ENCODE results near the gene XCR1.
A peak's percentile ranks its signal among the peaks of the same experiment; 100 is the strongest.
"Not testable (repeated sequence)": the region's sequence is repeated elsewhere in the genome, so short reads cannot be mapped to it uniquely, and the experiment has no call there.

Gene XCR1

DNA sequence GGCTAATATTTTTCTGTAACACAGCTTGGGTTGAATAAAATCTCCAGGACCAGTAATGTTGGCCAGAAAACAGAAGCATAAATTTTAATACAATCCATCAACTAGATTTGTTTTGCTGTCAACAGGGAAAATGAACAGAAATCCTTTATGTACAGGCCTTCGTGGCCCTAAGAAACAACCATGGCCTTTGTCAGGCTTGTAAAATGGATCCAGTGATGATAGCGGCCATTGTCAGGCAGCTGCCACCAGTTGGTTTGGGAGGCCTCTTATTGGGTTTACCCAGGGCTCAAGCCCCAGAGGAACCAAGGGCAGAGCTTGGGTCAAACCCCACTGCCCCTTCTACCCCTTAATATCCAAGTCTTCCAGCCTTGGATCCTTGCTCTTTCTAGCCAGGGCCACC is 26.1 kb downstream of the XCR1 start:
- TF ChIP-seq ZNF274 (IDR thresholded peaks at IDR 0.05; ENCODE audit: low read depth, low read length): no peak
- H3K4me3 ChIP-seq (ENCODE audit: low read length): no peak overlapping the region

DNA sequence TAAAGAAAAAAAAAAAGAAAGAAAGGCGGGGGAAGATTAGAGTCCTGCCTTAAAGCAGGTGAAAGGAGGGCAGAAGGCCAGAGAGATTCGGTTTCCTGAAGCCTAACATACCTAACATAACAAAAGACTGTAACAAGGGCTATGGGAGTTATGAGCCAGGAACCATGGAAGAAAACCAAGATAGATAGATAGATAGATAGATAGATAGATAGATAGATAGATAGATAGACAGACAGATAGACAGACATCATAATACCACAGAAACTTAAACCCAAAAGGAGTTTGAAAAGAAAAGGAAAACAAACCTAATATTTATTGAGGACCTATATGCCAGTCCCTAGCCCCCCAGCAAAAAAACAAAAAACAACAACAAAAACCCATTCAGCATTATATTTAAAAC is 29.3 kb downstream of the XCR1 start:
- H3K4me3 ChIP-seq (ENCODE audit: low read length): no peak overlapping the region
- no peak for TF ChIP-seq ZNF274 (IDR thresholded peaks at IDR 0.05; ENCODE audit: low read depth, low read length)

DNA sequence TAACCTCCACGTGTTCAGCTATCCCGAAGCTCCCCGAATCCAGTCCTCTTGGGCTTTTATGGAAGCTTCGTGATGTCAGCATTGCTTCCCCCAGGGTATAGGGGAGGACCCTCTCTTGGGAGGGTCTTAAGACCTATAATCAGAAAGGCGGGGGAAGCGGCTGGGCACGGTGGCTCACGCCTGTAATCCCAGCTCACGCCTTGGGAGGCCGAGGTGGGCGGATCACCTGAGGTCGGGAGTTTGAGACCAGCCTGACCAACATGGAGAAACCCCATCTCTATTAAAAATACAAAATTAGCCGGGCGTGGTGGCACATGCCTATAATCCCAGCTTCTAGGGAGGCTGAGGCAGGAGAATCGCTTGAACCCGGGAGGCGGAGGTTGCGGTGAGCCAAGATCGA is 29.8 kb downstream of the XCR1 start:
- H3K4me3 ChIP-seq (ENCODE audit: low read length): not testable (repeated sequence)

DNA sequence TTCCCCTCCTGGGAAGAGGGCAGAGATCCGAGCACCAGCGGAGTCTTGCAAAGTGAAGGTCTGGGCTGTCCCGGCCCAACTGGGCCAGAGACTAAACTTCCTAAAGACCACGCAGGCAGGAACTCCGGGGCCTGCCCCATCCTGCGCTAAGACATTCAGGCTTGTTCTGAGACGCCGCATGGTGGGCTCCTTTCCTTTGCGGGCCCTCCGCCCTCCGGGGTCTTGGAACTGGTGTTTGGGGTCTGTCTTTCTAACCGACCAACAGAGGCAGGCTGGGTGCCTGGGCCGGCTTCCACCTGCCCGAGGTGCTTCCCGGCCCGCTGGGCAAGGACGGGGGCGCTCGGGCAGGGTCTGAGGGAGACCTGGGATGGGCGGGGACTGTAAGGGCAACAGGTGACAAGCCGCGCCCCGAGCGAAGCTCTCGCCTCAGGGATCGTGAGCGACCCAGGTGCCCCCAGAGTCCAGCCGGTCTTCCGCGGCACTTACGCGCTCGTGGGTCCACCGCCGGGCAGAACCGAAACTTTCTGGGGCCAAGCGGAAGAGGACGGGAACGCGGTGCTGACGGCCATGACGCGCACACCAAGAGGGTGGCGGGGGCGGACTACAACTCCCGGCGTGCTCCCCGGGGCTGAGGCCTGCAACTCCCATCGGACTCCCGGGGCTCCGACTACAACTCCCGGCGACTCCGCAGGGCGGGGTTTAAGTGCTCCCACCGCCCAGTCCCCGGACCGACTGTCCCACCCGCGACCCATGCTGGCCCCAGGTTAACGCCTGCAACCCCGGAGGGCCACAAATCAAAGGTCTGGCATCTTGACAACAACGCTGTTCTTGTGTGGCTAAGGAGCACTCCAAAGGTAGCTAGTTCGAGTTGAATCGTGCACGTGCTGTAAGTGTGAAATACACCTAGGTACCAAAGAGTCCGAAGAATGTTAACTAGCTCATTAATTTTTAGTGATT is 31.8 kb downstream of the XCR1 start, which contains the start of gene FYCO1:
Gene FYCO1, minus strand, starts transcription at position 589 of the 957 bp plus-strand sequence. CDS start 10,914 bp downstream, outside the sequence.
- TF ChIP-seq ZNF274 (IDR thresholded peaks at IDR 0.05; ENCODE audit: low read depth, low read length): no peak
- H3K4me3 ChIP-seq (ENCODE audit: low read length): peak within 1 kb of the TSS; percentile 64

DNA sequence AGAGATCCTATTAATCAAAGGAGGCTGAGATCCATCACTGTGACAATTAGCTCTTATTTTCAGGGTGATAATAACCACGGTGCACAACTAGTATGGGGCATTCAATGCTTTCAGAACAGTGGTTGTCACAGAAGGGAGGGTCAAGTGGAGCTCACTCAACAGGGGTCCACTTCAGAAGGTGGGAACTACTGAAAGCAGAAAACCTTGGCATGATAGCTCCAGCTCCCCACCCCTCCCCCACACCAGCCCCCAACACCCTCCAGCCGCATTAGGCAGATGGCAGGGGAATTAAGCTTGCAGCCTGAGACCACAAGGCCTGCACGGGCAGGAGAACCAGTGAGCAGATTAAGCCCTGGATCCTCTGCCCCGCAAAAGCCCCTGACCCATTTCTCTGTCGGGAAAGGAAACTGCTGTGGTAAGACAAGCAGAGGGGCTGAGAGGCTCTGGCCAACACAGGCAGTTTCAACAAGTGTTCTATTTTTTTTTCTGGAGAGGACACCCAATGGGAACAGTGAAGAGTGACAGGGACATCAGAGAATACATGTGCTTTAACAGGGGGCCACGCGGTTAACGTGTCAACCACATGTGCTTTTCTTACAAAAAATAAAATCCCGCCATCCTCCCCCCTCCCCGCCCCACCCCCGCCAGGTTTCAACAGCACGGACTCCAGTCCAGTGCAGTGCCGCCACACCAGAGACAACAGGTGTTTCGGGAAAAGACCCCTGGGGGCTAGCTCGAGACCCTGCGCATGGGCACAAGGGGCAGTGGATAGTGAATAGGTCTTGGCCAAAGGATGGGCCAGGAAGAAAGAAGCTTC is 32.7 kb downstream of the XCR1 start:
- TF ChIP-seq ZNF274 (IDR thresholded peaks at IDR 0.05; ENCODE audit: low read depth, low read length): no peak
- H3K4me3 ChIP-seq (ENCODE audit: low read length): peak overlapping the region; percentile 64

DNA sequence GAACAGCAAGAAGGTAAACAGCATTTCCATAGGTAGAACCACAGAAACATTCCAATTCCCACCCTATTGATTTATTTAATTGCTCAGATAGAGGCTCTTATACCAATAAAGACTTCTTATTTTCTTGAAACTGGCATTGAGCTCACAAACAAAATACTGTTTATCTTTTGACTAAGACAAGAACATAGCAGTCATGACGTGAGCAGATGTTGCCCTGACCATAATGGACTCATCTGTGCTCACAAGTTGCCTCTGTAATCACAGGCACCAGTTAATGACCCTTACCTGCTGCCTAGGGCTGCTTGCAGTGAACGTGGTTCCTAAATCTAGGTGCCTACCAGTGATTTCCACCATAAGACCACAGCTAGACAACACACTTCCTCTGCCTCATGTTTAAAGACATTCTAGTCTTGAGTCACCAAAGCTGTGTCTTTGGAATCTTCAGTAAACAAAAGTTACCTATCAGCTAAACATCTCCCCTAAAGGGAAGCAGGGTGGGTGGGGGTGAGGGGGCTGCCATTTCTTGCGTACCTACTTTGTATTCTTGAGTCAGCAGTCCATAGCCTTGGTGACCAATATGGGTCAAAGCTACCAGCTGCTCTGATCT is 33.8 kb downstream of the XCR1 start:
- no peak overlapping the region for H3K4me3 ChIP-seq (ENCODE audit: low read length)
- TF ChIP-seq ZNF274 (IDR thresholded peaks at IDR 0.05; ENCODE audit: low read depth, low read length): no peak

DNA sequence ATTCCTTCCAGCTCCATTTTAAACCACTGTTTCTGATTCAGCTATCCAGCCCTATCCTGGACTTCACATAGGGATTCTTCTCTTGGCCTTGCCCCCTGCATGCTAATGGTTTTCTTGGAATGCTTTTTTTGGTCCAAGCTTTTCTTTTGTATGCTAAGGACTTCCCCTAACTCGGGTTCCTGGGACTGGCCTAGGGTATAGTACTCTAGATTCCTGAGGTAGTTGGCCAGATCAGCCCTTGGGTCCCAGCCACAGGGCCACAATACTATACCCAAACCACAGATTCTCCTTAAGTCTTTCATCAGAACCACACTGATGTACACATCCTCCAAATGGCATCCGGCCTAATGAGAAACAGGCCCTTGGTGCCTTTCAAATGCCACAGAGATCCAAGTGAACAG is 34.5 kb downstream of the XCR1 start:
- TF ChIP-seq ZNF274 (IDR thresholded peaks at IDR 0.05; ENCODE audit: low read depth, low read length): no peak
- no peak overlapping the region for H3K4me3 ChIP-seq (ENCODE audit: low read length)

DNA sequence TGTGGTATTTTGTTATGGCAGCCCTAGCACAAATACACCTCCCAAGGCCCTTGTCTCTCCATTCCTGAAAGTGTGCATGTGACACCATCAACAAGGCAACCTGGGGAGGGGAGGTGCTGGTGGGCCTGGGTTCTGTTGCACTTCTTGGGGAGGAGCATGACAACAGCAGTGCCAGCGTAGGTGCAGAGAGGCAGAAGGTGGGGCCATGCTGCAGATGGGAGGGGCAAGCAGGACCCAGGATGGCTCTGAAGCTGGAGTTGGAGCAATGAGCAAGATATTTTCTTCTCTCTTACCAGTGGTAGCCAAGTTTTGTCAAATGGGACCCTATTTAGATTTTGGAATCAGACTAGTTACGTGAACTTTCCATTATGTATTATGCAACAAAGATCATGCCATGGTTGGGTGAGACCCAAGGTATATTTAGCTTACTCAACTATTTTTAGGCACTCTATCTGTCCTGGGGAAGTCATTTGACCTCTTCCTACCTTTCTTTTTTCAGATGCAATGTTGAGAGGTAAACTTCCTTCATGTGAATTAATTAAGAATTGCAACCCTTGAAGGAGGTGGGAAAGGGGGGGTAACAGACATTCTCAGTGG is 35.1 kb downstream of the XCR1 start:
- H3K4me3 ChIP-seq (ENCODE audit: low read length): no peak overlapping the region
- no peak for TF ChIP-seq ZNF274 (IDR thresholded peaks at IDR 0.05; ENCODE audit: low read depth, low read length)

DNA sequence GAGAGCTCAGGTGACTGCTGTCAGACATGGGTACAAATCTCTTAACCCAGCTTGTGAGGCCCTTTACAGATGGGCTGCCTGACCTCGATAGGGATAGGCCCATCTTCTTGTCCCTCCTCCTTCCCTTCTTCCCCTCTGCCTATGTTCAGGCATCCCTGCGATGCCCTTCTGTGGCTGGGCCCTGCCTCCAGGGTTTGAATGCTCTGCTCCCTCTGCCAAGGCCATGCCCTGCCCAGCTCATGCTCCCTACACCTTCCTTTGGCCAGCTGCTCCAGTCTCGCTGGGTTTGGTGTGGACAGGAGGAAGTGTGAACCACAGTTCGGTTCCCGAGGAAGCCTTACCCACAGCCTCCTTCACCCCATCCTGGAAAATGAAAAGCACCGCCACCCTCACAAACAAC is 35.9 kb downstream of the XCR1 start:
- no peak for TF ChIP-seq ZNF274 (IDR thresholded peaks at IDR 0.05; ENCODE audit: low read depth, low read length)

DNA sequence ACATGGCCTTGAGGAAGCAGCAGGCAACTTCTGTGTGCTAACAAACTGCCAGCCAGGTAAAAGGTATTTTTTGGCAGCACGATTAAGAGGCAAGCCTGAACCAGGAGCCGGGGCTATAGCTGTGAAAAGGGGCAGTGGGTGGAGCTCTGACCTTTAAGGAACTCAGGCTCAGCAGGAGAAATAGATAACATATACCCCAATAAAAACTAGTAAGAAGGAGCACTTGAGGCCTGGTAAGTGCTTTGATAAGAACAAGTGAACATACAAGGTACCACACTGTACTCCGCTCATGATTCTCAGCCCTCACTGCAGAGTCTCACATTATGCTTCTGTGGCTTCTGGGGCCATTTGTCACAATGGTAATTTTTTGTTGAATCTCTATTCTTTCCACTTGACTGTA is 37.1 kb downstream of the XCR1 start:
- no peak for TF ChIP-seq ZNF274 (IDR thresholded peaks at IDR 0.05; ENCODE audit: low read depth, low read length)
- no peak overlapping the region for H3K4me3 ChIP-seq (ENCODE audit: low read length)

More for the DNA sequence above, 35.9 kb downstream of the XCR1 start:
- no peak overlapping the region for H3K4me3 ChIP-seq (ENCODE audit: low read length)

DNA sequence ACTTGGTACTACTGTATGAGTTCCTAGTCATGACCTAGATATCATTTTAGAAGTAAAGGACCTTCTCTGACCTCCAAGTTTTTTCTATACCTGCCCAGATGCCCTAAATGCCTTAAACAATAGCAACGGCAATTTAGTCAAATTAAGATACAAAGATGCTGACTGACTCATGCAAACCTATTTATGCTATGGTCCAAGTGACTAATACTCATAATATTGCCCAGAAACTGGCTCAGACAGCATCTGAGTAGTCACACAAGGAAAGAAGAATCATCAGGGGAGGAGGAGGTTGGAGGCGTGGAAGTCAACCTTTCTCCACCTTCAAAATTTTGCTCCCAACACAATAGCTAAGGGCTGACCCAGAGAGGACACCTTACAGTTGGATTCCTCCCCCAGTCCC is 38.5 kb downstream of the XCR1 start:
- TF ChIP-seq ZNF274 (IDR thresholded peaks at IDR 0.05; ENCODE audit: low read depth, low read length): no peak
- H3K4me3 ChIP-seq (ENCODE audit: low read length): no peak overlapping the region

DNA sequence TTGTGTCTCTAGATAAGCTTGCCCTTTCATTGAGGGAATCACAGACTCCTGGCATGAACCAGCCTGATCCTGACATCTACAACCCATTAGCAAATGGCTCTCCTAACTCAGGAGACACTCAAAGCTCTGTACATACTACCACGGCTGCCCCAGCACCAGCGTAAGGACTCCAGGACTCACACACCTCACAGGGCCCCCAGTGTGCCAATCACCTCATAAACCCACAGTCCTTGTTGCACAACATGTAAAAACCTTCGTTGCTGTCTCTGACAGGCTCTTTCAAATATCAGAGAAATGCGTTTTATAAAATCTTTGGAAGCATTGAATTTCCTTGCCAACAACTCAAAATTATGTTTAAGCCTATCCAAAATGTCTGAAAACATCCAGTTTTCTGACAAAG is 38.9 kb downstream of the XCR1 start:
- no peak for TF ChIP-seq ZNF274 (IDR thresholded peaks at IDR 0.05; ENCODE audit: low read depth, low read length)
- no peak overlapping the region for H3K4me3 ChIP-seq (ENCODE audit: low read length)

DNA sequence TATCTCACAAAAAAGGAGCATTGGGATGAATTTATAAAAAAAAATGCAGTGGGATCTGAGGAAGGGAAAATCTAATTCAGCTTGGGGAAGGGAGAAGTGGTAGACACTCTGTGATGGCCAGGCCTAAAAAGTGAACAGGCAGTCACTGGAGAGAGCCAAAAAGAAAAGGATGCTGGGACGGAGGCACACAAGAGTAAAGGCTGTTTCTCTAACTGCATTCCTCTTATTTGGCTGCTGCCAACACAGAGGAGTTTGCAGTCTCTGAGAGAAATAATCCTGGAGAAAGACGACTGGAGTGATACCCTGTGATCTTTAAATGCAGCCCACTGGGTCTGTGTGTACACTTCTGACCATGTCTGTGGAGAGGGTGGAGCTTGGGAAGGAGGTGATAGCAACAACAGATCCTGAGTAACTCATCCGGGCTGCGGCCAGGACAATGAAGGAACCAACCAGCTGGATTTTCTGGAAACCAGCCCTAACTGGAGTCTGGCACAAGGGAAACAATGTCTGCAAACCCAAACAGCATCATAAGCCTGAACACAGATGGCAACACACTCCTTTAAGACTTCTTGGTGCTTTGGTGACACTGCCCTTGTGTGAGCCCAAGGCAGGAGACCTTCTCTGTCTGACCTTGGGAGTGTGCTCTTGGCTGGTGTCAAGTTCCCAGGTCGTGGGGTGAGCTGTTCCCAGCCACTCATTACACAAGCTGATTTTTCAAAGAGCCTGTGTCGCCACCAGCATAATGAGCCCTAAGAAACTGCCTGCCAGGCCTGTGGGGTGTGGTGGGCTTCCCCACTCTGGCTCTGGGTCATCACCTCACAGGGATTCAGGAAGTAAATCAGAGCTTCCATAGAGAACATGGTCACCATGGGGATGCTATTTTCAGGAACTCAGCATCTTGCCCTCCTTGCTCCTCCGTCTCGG is 39.7 kb downstream of the XCR1 start:
- TF ChIP-seq ZNF274 (IDR thresholded peaks at IDR 0.05; ENCODE audit: low read depth, low read length): no peak

More for the DNA sequence above, 39.7 kb downstream of the XCR1 start:
- no peak overlapping the region for H3K4me3 ChIP-seq (ENCODE audit: low read length)

Data from GM08714 (cell line).